Endothelial cell (in vitro differentiated cells): ENCODE measurements around the gene SIVA1. TPM values are rescaled to one million over a fixed set of nuclear protein-coding genes. Genes with fewer than 3 reads are reported as not detected.

ENCODE experiments used
- DNase-seq: peaks from one replicate; pipeline ENCODE4 v3.0.0; 2021; ENCODE audit warnings: low spot score
- H3K27ac Mint-ChIP-seq: one replicate; pipeline ENCODE4 v1.8.0; 2021; ENCODE audit warnings: mixed read lengths, inconsistent platforms; ENCODE audit not compliant: unreplicated experiment
- H3K27me3 Mint-ChIP-seq: one replicate; pipeline ENCODE4 v1.8.0; 2021; ENCODE audit warnings: mild to moderate bottlenecking, moderate library complexity, mixed read lengths, inconsistent platforms; ENCODE audit not compliant: unreplicated experiment
- H3K36me3 Mint-ChIP-seq: one replicate; pipeline ENCODE4 v1.8.0; 2021; ENCODE audit warnings: mild to moderate bottlenecking, low read depth, mixed read lengths, inconsistent platforms; ENCODE audit not compliant: unreplicated experiment
- H3K4me1 Mint-ChIP-seq: one replicate; pipeline ENCODE4 v1.8.0; 2021; ENCODE audit warnings: mild to moderate bottlenecking, mixed read lengths, inconsistent platforms; ENCODE audit not compliant: unreplicated experiment
- H3K4me3 Mint-ChIP-seq: one replicate; pipeline ENCODE4 v1.8.0; 2021; ENCODE audit warnings: mild to moderate bottlenecking, mixed read lengths, inconsistent platforms; ENCODE audit not compliant: unreplicated experiment
- H3K9me3 Mint-ChIP-seq: one replicate; pipeline ENCODE4 v1.8.0; 2021; ENCODE audit warnings: mixed read lengths, inconsistent platforms; ENCODE audit not compliant: unreplicated experiment
- CTCF ChIP-seq: fragments of 200-600 bp; sonication (generic); IDR thresholded peaks from one replicate; pipeline ENCODE4 v1.5.0; 2021; ENCODE audit warnings: antibody characterized with exemption; ENCODE audit not compliant: unreplicated experiment
- total RNA-seq: library from RNA; stranded (reverse); fragmentation: NEBNext Ultra II Directional; extraction: Animal tissue kit (Norgen Biotek cat#: 25700); gene quantifications from one replicate; pipeline ENCODE4 v1.2.1, GENCODE V29; 2021; ENCODE audit not compliant: unreplicated experiment

SIVA1 gene
- total RNA-seq, 1 donor from 2014 or later = 84.3 TPM

- Mint-ChIP-seq H3K9me3 (no peaks in the 10 kb centered on the region), H3K4me1 (peaks cover 31% of the 10 kb centered on the region), H3K27me3 (peaks cover 27% of the 10 kb centered on the region), H3K36me3 (peaks cover 6% of the 10 kb centered on the region), H3K4me3 (peak overlapping the region; percentile 82), H3K27ac (no peak overlapping the region)
- no peak for DNase-seq
- no peak for TF ChIP-seq CTCF
Observed at GRCh38 chr14:104796687-104797081, 43.7 kb downstream of the SIVA1 start.

- Mint-ChIP-seq H3K9me3 (no peaks in the 10 kb centered on the region), H3K4me3 (no peak overlapping the region), H3K27me3 (peaks cover 30% of the 10 kb centered on the region), H3K36me3 (peaks cover 5% of the 10 kb centered on the region), H3K4me1 (peaks cover 31% of the 10 kb centered on the region), H3K27ac (no peak overlapping the region)
- no peak for DNase-seq
- TF ChIP-seq CTCF = no peak
Observed at GRCh38 chr14:104797115-104798044, 44.4 kb downstream of the SIVA1 start.

GRCh38 chr14:104798300-104799243, 45.6 kb downstream of the SIVA1 start:
- no peaks in the 10 kb centered on the region for H3K9me3 Mint-ChIP-seq
- peak overlapping the region; percentile 44 for H3K27ac Mint-ChIP-seq
- peaks cover 2% of the 10 kb centered on the region for H3K36me3 Mint-ChIP-seq
- DNase-seq = no peak
- no peak for TF ChIP-seq CTCF
- peak overlapping the region; percentile 71 for H3K4me3 Mint-ChIP-seq
- peaks cover 32% of the 10 kb centered on the region for H3K27me3 Mint-ChIP-seq
- peaks cover 27% of the 10 kb centered on the region for H3K4me1 Mint-ChIP-seq

GRCh38 chr14:104799244-104800014, 46.5 kb downstream of the SIVA1 start:
- no peak for TF ChIP-seq CTCF
- Mint-ChIP-seq H3K9me3 (no peaks in the 10 kb centered on the region), H3K4me3 (peak overlapping the region; percentile 71), H3K27ac (peak overlapping the region; percentile 58), H3K27me3 (peaks cover 29% of the 10 kb centered on the region), H3K36me3 (no peaks in the 10 kb centered on the region), H3K4me1 (peaks cover 19% of the 10 kb centered on the region)
- DNase-seq = no peak
